Measurements from ENCODE around the gene ITSN1.
"Not testable (repeated sequence)": the region's sequence is repeated elsewhere in the genome, so short reads cannot be mapped to it uniquely, and the experiment has no call there.

Gene ITSN1

DNA sequence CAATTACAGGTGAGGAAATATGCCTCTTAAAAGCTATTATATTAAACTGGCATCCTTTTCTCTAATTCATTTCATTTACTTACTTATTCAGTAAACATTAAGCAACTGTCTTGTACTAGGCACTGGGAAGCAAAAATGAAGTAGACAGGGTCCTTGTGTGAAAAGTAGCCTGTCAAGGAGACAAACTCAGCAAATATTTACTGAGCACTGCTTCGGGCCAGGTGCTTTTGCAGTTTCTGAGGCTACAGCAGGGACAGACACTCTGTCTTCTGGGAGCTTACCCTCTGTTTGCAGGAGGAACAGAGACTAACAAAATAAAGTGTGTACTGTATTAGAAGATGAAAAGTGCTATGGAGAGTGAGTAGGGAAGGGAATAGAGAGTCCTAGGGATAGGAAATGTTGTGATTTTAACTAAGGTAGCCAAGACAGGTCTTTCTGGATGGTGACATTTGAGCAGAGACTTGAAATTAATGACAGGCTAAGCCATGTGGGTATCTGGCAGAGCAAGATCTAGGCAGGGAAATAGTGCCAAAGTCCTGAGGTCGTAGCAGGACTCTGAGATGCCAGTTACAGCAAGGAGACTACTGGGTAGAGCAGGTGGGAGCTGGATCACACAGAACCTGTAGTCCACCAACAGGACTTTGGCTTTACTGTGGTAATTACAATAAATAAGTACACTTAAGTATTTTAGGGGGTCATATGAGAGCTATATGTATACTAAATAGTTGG lies 133.0 kb downstream of the ITSN1 start:
- DNase-seq, result no peak
- no peaks in the 10 kb centered on the region for H3K9me3 ChIP-seq (ENCODE audit: control insufficient read depth, low read length)
- no peaks in the 10 kb centered on the region for H3K4me1 ChIP-seq (ENCODE audit: control insufficient read depth, insufficient read depth, low read length, poor library complexity, severe bottlenecking)
- no peak overlapping the region for H3K27ac ChIP-seq (ENCODE audit: insufficient read depth, low read length, poor library complexity, severe bottlenecking)
- no peaks in the 10 kb centered on the region for H3K27me3 ChIP-seq (replicated peaks; ENCODE audit: control insufficient read depth, insufficient read depth, low read length, poor library complexity, severe bottlenecking)
- H3K36me3 ChIP-seq (ENCODE audit: control insufficient read depth, insufficient read depth, low read length), result no peaks in the 10 kb centered on the region
- no peak overlapping the region for H3K4me3 ChIP-seq (ENCODE audit: insufficient read depth, low read depth, low read length, poor library complexity, severe bottlenecking)

DNA sequence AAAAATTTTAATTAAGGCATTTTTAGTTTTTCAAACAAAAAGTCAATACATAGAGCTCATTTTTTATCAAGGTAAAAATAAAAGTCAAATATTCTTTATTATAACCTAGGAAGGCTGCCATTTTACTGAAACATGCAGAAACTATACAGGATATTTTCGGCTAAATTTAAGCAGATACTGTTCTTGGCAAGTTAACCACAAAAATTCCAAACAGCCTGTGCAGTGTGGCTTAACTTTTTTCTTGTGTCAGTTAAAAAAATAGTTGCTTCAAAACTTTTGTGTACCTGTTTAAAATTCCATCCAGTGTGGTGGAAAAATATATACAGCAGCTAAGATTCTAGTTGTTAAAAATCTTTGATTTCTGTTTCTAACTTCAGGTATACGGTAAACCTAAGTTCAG lies 138.3 kb downstream of the ITSN1 start:
- no peaks in the 10 kb centered on the region for H3K4me1 ChIP-seq (ENCODE audit: control insufficient read depth, insufficient read depth, low read length, poor library complexity, severe bottlenecking)
- no peak for DNase-seq

DNA sequence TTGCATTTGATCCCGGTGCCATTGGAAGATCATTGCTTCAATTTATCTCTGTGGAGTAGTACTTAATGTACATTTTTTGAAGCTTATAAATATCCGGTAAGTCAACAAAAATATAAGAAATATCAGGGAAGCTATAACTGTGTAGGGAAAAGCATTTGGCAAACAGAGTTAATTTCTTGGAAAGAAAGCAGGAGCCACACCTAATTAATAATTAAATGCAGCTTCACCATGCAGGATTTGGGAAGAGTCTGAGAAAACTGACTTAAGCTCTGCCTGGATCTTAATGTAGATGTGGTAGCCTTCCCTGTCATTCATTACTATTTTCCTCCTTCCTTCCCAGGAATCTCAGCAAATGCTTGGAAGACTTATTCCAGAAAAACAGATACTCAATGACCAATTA lies 138.8 kb downstream of the ITSN1 start:
- Histone ChIP-seq H3K36me3 (ENCODE audit: control insufficient read depth, insufficient read depth, low read length) (no peaks in the 10 kb centered on the region), H3K4me1 (ENCODE audit: control insufficient read depth, insufficient read depth, low read length, poor library complexity, severe bottlenecking) (no peaks in the 10 kb centered on the region), H3K4me3 (ENCODE audit: insufficient read depth, low read depth, low read length, poor library complexity, severe bottlenecking) (no peak overlapping the region), H3K27me3 (replicated peaks; ENCODE audit: control insufficient read depth, insufficient read depth, low read length, poor library complexity, severe bottlenecking) (no peaks in the 10 kb centered on the region), H3K27ac (ENCODE audit: insufficient read depth, low read length, poor library complexity, severe bottlenecking) (no peak overlapping the region), H3K9me3 (ENCODE audit: control insufficient read depth, low read length) (no peaks in the 10 kb centered on the region)
- no peak for DNase-seq

More for the DNA sequence above, 138.3 kb downstream of the ITSN1 start:
- no peak overlapping the region for H3K27ac ChIP-seq (ENCODE audit: insufficient read depth, low read length, poor library complexity, severe bottlenecking)
- no peak overlapping the region for H3K4me3 ChIP-seq (ENCODE audit: insufficient read depth, low read depth, low read length, poor library complexity, severe bottlenecking)
- no peaks in the 10 kb centered on the region for H3K9me3 ChIP-seq (ENCODE audit: control insufficient read depth, low read length)
- H3K36me3 ChIP-seq (ENCODE audit: control insufficient read depth, insufficient read depth, low read length), result no peaks in the 10 kb centered on the region
- no peaks in the 10 kb centered on the region for H3K27me3 ChIP-seq (replicated peaks; ENCODE audit: control insufficient read depth, insufficient read depth, low read length, poor library complexity, severe bottlenecking)

- DNase-seq, result no peak
- Histone ChIP-seq H3K27me3 (replicated peaks; ENCODE audit: control insufficient read depth, insufficient read depth, low read length, poor library complexity, severe bottlenecking) (no peaks in the 10 kb centered on the region), H3K36me3 (ENCODE audit: control insufficient read depth, insufficient read depth, low read length) (no peaks in the 10 kb centered on the region), H3K4me3 (ENCODE audit: insufficient read depth, low read depth, low read length, poor library complexity, severe bottlenecking) (no peak overlapping the region), H3K9me3 (ENCODE audit: control insufficient read depth, low read length) (no peaks in the 10 kb centered on the region), H3K4me1 (ENCODE audit: control insufficient read depth, insufficient read depth, low read length, poor library complexity, severe bottlenecking) (no peaks in the 10 kb centered on the region), H3K27ac (ENCODE audit: insufficient read depth, low read length, poor library complexity, severe bottlenecking) (no peak overlapping the region)
Measured at GRCh38 chr21:33783187-33783979, 141.1 kb downstream of the ITSN1 start.

DNA sequence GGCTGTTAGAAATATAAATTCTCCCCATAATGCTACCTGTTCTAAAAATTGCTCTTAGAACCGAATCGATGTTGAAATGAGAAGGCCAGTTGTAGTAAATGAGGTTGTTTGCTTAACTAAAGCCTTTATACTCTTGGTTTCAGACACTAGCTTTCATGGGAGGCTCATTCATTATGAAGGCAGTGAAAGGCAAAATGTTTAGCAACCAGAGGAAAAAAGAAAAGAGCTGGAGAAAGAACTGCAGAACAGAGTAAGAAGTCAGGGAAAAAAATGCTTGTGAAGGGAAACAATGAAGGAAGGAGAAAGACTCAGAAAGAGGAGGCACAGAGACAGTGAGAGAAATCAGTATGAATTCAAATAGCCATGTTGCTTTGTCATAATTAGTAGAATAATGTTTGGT lies 145.1 kb downstream of the ITSN1 start:
- Histone ChIP-seq H3K36me3 (ENCODE audit: control insufficient read depth, insufficient read depth, low read length) (no peaks in the 10 kb centered on the region), H3K27ac (ENCODE audit: insufficient read depth, low read length, poor library complexity, severe bottlenecking) (no peak overlapping the region), H3K4me3 (ENCODE audit: insufficient read depth, low read depth, low read length, poor library complexity, severe bottlenecking) (no peak overlapping the region), H3K4me1 (ENCODE audit: control insufficient read depth, insufficient read depth, low read length, poor library complexity, severe bottlenecking) (no peaks in the 10 kb centered on the region), H3K9me3 (ENCODE audit: control insufficient read depth, low read length) (no peaks in the 10 kb centered on the region), H3K27me3 (replicated peaks; ENCODE audit: control insufficient read depth, insufficient read depth, low read length, poor library complexity, severe bottlenecking) (no peaks in the 10 kb centered on the region)
- no peak for DNase-seq

DNA sequence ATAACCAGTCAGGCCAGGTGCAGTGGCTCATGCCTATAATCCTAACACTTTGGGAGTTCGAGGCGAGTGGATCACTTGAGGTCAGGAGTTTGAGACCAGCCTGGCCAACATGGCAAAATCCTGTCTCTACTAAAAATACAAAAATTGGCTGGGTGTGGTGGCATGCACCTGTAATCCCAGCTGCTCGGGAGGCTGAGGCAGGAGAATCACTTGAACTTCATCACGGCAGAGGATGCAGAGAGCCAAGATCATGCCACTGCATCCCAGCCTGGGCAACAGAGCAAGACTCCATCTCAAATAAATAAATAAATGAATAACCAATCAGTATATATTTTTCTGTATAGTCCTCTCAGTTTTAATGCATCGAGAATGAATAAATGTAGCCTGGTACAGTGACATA lies 146.1 kb downstream of the ITSN1 start:
- H3K27me3 ChIP-seq (replicated peaks; ENCODE audit: control insufficient read depth, insufficient read depth, low read length, poor library complexity, severe bottlenecking); H3K4me3 ChIP-seq (ENCODE audit: insufficient read depth, low read depth, low read length, poor library complexity, severe bottlenecking); H3K27ac ChIP-seq (ENCODE audit: insufficient read depth, low read length, poor library complexity, severe bottlenecking); H3K4me1 ChIP-seq (ENCODE audit: control insufficient read depth, insufficient read depth, low read length, poor library complexity, severe bottlenecking); H3K36me3 ChIP-seq (ENCODE audit: control insufficient read depth, insufficient read depth, low read length); DNase-seq; H3K9me3 ChIP-seq (ENCODE audit: control insufficient read depth, low read length): not testable (repeated sequence)

DNA sequence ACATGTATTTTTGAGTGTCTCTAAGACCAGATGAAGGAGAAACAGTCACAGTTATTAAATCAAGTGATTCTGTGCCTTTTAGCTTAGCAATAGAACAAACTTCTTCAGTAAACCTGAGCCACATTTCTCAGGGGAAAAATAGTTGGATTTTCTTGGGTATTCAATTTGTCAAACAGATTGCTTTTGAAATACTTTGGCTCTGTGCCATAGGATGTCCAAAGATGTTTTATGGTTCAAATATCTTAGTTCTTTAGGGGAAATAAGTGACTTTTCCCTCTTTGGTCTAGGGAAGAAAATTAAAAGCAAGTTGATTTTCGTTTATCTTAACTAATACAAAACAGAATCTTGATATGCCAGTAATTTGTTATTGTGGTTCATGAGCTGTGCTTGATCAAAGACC lies 147.4 kb downstream of the ITSN1 start:
- no peaks in the 10 kb centered on the region for H3K9me3 ChIP-seq (ENCODE audit: control insufficient read depth, low read length)
- no peaks in the 10 kb centered on the region for H3K4me1 ChIP-seq (ENCODE audit: control insufficient read depth, insufficient read depth, low read length, poor library complexity, severe bottlenecking)
- no peak overlapping the region for H3K4me3 ChIP-seq (ENCODE audit: insufficient read depth, low read depth, low read length, poor library complexity, severe bottlenecking)
- DNase-seq, result no peak
- no peaks in the 10 kb centered on the region for H3K27me3 ChIP-seq (replicated peaks; ENCODE audit: control insufficient read depth, insufficient read depth, low read length, poor library complexity, severe bottlenecking)
- no peak overlapping the region for H3K27ac ChIP-seq (ENCODE audit: insufficient read depth, low read length, poor library complexity, severe bottlenecking)
- no peaks in the 10 kb centered on the region for H3K36me3 ChIP-seq (ENCODE audit: control insufficient read depth, insufficient read depth, low read length)

- no peaks in the 10 kb centered on the region for H3K27me3 ChIP-seq (replicated peaks; ENCODE audit: control insufficient read depth, insufficient read depth, low read length, poor library complexity, severe bottlenecking)
- H3K4me1 ChIP-seq (ENCODE audit: control insufficient read depth, insufficient read depth, low read length, poor library complexity, severe bottlenecking), result no peaks in the 10 kb centered on the region
- no peak overlapping the region for H3K27ac ChIP-seq (ENCODE audit: insufficient read depth, low read length, poor library complexity, severe bottlenecking)
- no peak overlapping the region for H3K4me3 ChIP-seq (ENCODE audit: insufficient read depth, low read depth, low read length, poor library complexity, severe bottlenecking)
- DNase-seq, result no peak
- no peaks in the 10 kb centered on the region for H3K36me3 ChIP-seq (ENCODE audit: control insufficient read depth, insufficient read depth, low read length)
- no peaks in the 10 kb centered on the region for H3K9me3 ChIP-seq (ENCODE audit: control insufficient read depth, low read length)
Measured at GRCh38 chr21:33791073-33791472, 148.8 kb downstream of the ITSN1 start.

DNA sequence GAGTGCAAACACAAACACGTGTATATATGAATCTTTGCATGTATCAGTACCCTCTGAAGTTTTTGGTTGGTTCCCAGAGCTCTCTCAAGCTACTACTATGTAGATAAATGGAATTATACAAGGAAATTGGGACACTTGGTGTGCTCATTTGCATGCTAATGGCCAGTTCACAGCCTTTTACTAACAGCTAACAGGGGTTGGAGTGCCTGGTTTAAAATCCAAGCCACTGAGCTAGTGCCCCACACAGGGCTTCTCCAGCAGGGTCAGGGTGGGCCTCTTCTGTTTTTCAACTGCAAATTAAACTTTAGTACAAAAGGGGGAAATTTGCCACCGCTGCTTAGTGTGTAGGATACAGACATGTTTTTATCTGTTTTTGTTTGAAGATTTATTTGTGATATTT lies 152.3 kb downstream of the ITSN1 start:
- H3K4me3 ChIP-seq (ENCODE audit: insufficient read depth, low read depth, low read length, poor library complexity, severe bottlenecking), result no peak overlapping the region
- H3K27ac ChIP-seq (ENCODE audit: insufficient read depth, low read length, poor library complexity, severe bottlenecking), result no peak overlapping the region
- H3K27me3 ChIP-seq (replicated peaks; ENCODE audit: control insufficient read depth, insufficient read depth, low read length, poor library complexity, severe bottlenecking), result no peaks in the 10 kb centered on the region
- H3K36me3 ChIP-seq (ENCODE audit: control insufficient read depth, insufficient read depth, low read length), result no peaks in the 10 kb centered on the region
- no peaks in the 10 kb centered on the region for H3K4me1 ChIP-seq (ENCODE audit: control insufficient read depth, insufficient read depth, low read length, poor library complexity, severe bottlenecking)
- no peaks in the 10 kb centered on the region for H3K9me3 ChIP-seq (ENCODE audit: control insufficient read depth, low read length)
- DNase-seq, result no peak

DNA sequence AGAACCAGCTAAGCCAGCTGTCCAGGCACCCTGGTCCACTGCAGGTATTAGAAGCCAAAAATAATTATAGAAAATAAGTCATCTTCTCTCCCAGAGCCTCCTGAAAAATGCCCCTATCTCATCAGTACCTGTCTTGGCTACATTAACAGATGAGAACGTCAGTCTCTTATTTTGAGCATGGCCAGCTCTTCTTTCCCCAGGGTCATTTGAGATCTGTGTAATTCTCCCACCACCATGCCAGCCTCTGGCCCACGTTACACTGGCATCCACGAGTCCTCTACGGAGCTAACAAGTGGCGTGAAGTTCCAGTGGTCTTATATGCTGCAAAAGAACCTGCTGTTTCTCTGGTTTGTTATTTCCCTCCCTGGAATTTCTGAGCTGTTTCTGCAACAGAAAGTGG lies 155.3 kb downstream of the ITSN1 start:
- DNase-seq, result no peak
- Histone ChIP-seq H3K4me1 (ENCODE audit: control insufficient read depth, insufficient read depth, low read length, poor library complexity, severe bottlenecking) (no peaks in the 10 kb centered on the region), H3K27ac (ENCODE audit: insufficient read depth, low read length, poor library complexity, severe bottlenecking) (no peak overlapping the region), H3K4me3 (ENCODE audit: insufficient read depth, low read depth, low read length, poor library complexity, severe bottlenecking) (no peak overlapping the region), H3K27me3 (replicated peaks; ENCODE audit: control insufficient read depth, insufficient read depth, low read length, poor library complexity, severe bottlenecking) (no peaks in the 10 kb centered on the region), H3K9me3 (ENCODE audit: control insufficient read depth, low read length) (no peaks in the 10 kb centered on the region), H3K36me3 (ENCODE audit: control insufficient read depth, insufficient read depth, low read length) (no peaks in the 10 kb centered on the region)
